HepG2 (cell line): Measurements from ENCODE around the gene TAS1R3. TPM values are rescaled to one million over a fixed set of nuclear protein-coding genes. Genes with fewer than 3 reads are reported as not detected.
A peak's percentile ranks its signal among the peaks of the same experiment; 100 is the strongest.

ENCODE experiments used
- ATAC-seq: fragments of 200-7000 bp; cut with Tn5 transposase; 3 replicates; pipeline ENCODE4 v1.9.1; 2020; ENCODE audit warnings: mild to moderate bottlenecking, moderate library complexity
- BruUV-seq: library from RNA; stranded (reverse); fragments of 400-500 nt; replicated peaks from 2 replicates; lab custom pipeline; 2021; lab: Mats Ljungman, UMichigan
- CTCF ChIA-PET: fragments of 300-600 bp; formaldehyde crosslinking; extraction: SDS; loops from one replicate; lab custom pipeline; 2021; ENCODE audit warnings: low total read pairs, inconsistent platforms, low intra/inter-chr PET ratio; lab: Yijun Ruan, JAX
- POLR2A ChIA-PET: fragments of 350-600 bp; sonication (Branson Sonifier 250); formaldehyde crosslinking; loops from one replicate; lab custom pipeline; 2020; ENCODE audit warnings: antibody characterized with exemption, inconsistent platforms; lab: Yijun Ruan, JAX
- DNase-seq: peaks from one replicate; pipeline ENCODE4 v3.0.0-alpha.2; 2015; ENCODE audit warnings: low spot score
- FAIRE-seq: peaks from 3 replicates; lab custom pipeline; 2011; peaks lifted over from hg19 to GRCh38; lab: Jason Lieb, UNC
- H2AFZ ChIP-seq: one replicate; pipeline ENCODE4 v1.6.1; 2011; ENCODE audit warnings: low read length, inconsistent platforms
- H3K27ac ChIP-seq: fragments of 300-600 bp; 3 replicates; pipeline ENCODE4 v1.8.0; 2011; ENCODE audit warnings: mixed run types, mild to moderate bottlenecking, mixed read lengths, low read length, inconsistent platforms; ENCODE audit not compliant: insufficient read depth; ENCODE audit errors: extremely low read length
- H3K27me3 ChIP-seq, 2 experiments: fragments of 200-600 bp in 1 of 2; 2 replicates in 1 of 2; 3 replicates in 1 of 2; pipeline versions ENCODE4 v1.6.0 to v1.8.0; 2011; ENCODE audit warnings: low read length in 2 of 2, mild to moderate bottlenecking in 2 of 2, moderate library complexity in 2 of 2, inconsistent platforms in 1 of 2; ENCODE audit not compliant: insufficient read depth in 2 of 2, control insufficient read depth in 1 of 2
- H3K36me3 ChIP-seq, 2 experiments: fragments of 200-600 bp in 1 of 2; replicated peaks in 1 of 2; 2 replicates in 1 of 2; 3 replicates in 1 of 2; pipeline versions ENCODE4 v1.5.1 to v1.8.0; 2011; ENCODE audit warnings: low read length in 2 of 2, inconsistent platforms in 1 of 2; ENCODE audit not compliant: insufficient read depth in 2 of 2, control insufficient read depth in 1 of 2
- H3K4me1 ChIP-seq: 2 replicates; pipeline ENCODE4 v1.5.1; 2012; ENCODE audit warnings: low read length, inconsistent platforms; ENCODE audit not compliant: insufficient read depth
- H3K4me2 ChIP-seq: 2 replicates; pipeline ENCODE4 v1.6.0; 2011; ENCODE audit warnings: low read depth, low read length, inconsistent platforms
- H3K4me3 ChIP-seq, 3 experiments: fragments of 200-600 bp in 1 of 3; sonication (generic), shearing (Covaris generic) in 1 of 3; replicated peaks in 1 of 3; 2 replicates each; pipeline ENCODE4 v1.5.1; 2011 to 2016; ENCODE audit warnings: low read length in 3 of 3, inconsistent platforms in 2 of 3, low read depth in 2 of 3, mild to moderate bottlenecking in 2 of 3, control low read depth in 1 of 3, mixed read lengths in 1 of 3; ENCODE audit not compliant: insufficient read depth in 1 of 3
- H3K79me2 ChIP-seq: one replicate; pipeline ENCODE4 v1.6.1; 2011; ENCODE audit warnings: low read length, inconsistent platforms; ENCODE audit not compliant: insufficient read depth
- H3K9ac ChIP-seq: 2 replicates; pipeline ENCODE4 v1.6.0; 2011; ENCODE audit warnings: mild to moderate bottlenecking, low read depth, low read length, inconsistent platforms; ENCODE audit not compliant: insufficient read depth
- H3K9me3 ChIP-seq: 2 replicates; pipeline ENCODE4 v1.5.1; 2012; ENCODE audit warnings: mild to moderate bottlenecking, low read length
- H4K20me1 ChIP-seq: 2 replicates; pipeline ENCODE4 v1.6.0; 2011; ENCODE audit warnings: inconsistent platforms, mild to moderate bottlenecking, low read length, moderate library complexity; ENCODE audit not compliant: insufficient read depth
- MAFF ChIP-seq: IDR thresholded peaks from 2 replicates; pipeline ENCODE4 v1.6.1; 2011; ENCODE audit warnings: low read depth, low read length, improper control_type of control experiment
- RORA ChIP-seq: sonication (generic); formaldehyde crosslinking; IDR thresholded peaks from 2 replicates; pipeline ENCODE4 v1.5.0; 2020; ENCODE audit warnings: mild to moderate bottlenecking, missing genetic modification reagents, moderate library complexity
- ZNF607 ChIP-seq: sonication (generic); formaldehyde crosslinking; IDR thresholded peaks from 2 replicates; pipeline ENCODE4 v1.5.1; 2020; ENCODE audit warnings: missing genetic modification reagents, mild to moderate bottlenecking, borderline replicate concordance
- ZNF782 ChIP-seq: sonication (generic); formaldehyde crosslinking; IDR thresholded peaks from 2 replicates; pipeline ENCODE4 v1.4.0; 2020; ENCODE audit warnings: missing genetic modification reagents, mild to moderate bottlenecking, borderline replicate concordance
- WGBS: methylation state at CpG from one replicate; pipeline ENCODE4 v1.1.6; 2017; ENCODE audit warnings: low lambda C conversion rate; 5-methylcytosine and 5-hydroxymethylcytosine counted together
- in situ Hi-C: cut with HindIII; loops from 2 replicates; pipeline ENCODE4 v1.10.0; 2017; ENCODE audit warnings: low pct_unique_long_range_greater_than_20kb; ENCODE audit not compliant: extremely low pct_ligation_motif_present
- intact Hi-C: fragments of 100-400 bp; cut with micrococcal nuclease; formaldehyde crosslinking; loops from one replicate; pipeline ENCODE4 v1.10.0; 2022; ENCODE audit not compliant: unreplicated experiment
- polyA plus RNA-seq, 8 experiments: library from polyadenylated mRNA; depleted of rRNA in 3 of 8; stranded (reverse) in 7 of 8; unstranded in 1 of 8; fragments of >200 nt; fragmentation: Illumina TruSeq in 4 of 8; extraction: Trizol in 4 of 8; gene quantifications; 2 replicates each; pipeline versions ENCODE4 v1.2.1 to v1.2.3, GENCODE V29; 2011 to 2016; ENCODE audit warnings: low read depth in 4 of 8, missing spikeins in 1 of 8, mixed read lengths in 1 of 8; ENCODE audit not compliant: insufficient read depth in 1 of 8
- total RNA-seq, 5 experiments: library from RNA; depleted of rRNA; stranded (reverse); fragments of >200 nt; fragmentation: Illumina TruSeq; extraction: Trizol; gene quantifications; 2 replicates each; pipeline ENCODE4 v1.2.3, GENCODE V29; 2016; ENCODE audit warnings: low read depth in 1 of 5
- TF ChIP-seq, protein P1 (sequence below), 2 experiments: fragments of 450-650 bp in 1 of 2; sonication (generic) in 1 of 2; formaldehyde crosslinking in 1 of 2; IDR thresholded peaks; 2 replicates each; pipeline versions ENCODE4 v1.6.1 to v1.8.0; 2016 to 2022; ENCODE audit warnings: antibody characterized with exemption in 1 of 2, mild to moderate bottlenecking in 1 of 2, missing genetic modification reagents in 1 of 2
- TF ChIP-seq, protein P2 (sequence below): sonication (generic); formaldehyde crosslinking; conservative IDR thresholded peaks from 2 replicates; pipeline ENCODE4 v1.4.0; 2020; ENCODE audit warnings: missing genetic modification reagents
- TF ChIP-seq, protein P3 (sequence below): sonication (generic); formaldehyde crosslinking; IDR thresholded peaks from 2 replicates; pipeline ENCODE4 v1.4.0; 2020; ENCODE audit warnings: mild to moderate bottlenecking, missing genetic modification reagents

TAS1R3 gene
- total and polyA plus RNA-seq, 2 of the 13 experiments (the other 11 are each of a cell fraction or from before 2014, with no cell fraction given): 0.13 to 0.15 TPM

DNA sequence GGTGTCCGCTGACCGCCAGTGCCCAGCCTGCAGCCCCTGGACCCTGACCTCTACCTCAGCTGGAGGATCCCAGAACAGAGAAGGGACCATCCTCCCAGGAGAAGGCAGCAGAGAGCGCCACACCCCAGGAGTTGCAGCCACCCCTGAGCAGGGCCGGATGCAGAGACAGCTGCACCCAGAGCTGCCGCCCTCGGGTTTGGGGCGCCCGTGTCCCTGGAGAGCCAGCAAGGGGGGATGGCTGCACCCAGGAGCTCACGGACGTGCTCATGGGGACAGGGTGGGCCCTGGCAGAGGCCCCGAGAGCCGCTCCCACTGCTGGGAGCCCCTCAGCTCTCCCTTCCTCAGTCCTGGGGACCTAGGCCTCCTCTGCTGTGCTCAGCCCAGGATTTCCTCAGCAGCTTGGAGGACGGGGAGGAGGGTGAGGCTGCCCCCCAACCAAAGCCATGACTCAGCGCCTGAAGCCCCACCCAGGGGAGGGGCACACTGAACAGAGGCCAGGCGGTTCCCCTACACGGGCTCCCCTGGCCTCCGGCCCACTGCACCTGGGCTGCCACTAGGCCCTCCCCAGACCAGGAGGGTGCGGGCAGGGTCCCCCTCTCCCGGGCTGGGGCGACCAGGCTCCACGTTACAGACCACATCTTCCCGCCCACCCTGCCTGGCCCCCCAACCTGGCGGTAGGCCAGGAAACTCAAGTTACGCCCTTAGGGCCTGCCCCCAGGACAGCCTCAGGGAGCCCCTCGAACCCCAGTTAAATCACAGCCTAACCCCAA lies 25.6 kb upstream of the TAS1R3 start:
- Histone ChIP-seq H3K9me3 (no peaks in the 10 kb centered on the region), H3K9ac (peak overlapping the region; percentile 88), H4K20me1 (no peaks in the 10 kb centered on the region; the same call in 1 of the 2 replicates), H2AFZ (no peak overlapping the region), H3K27me3 (no peaks in the 10 kb centered on the region), H3K4me3 (peak overlapping the region; percentile 77 to 93 (median 91)), H3K36me3 (peaks cover 2 to 8% of the 10 kb centered on the region in 2 experiments; a peak in 1 of 5 replicates), H3K4me1 (peaks cover 41% of the 10 kb centered on the region), H3K79me2 (peaks cover 15% of the 10 kb centered on the region), H3K27ac (peak overlapping the region; percentile 79), H3K4me2 (peak overlapping the region; percentile 98)
- ChIA-PET POLR2A (interaction anchor here (0.5 to 2.0 kb wide), 10 partner anchors 11 to 181 kb away, joined by 3 to 11 read pairs (median 4); partner anchors contain the start of genes AURKAIP1, TAS1R3 and UBE2J2), CTCF (no interaction called here)
- 5% methylated on average over 10 of the region's 25 CpGs for WGBS
- FAIRE-seq (no peak), ATAC-seq (peak; percentile 45), DNase-seq (peak; percentile 74)
- BruUV-seq: TSS peak; percentile 52
- intact Hi-C loops: no loop called here
- in situ Hi-C loops: no loop called here
- TF ChIP-seq, protein P1, sequence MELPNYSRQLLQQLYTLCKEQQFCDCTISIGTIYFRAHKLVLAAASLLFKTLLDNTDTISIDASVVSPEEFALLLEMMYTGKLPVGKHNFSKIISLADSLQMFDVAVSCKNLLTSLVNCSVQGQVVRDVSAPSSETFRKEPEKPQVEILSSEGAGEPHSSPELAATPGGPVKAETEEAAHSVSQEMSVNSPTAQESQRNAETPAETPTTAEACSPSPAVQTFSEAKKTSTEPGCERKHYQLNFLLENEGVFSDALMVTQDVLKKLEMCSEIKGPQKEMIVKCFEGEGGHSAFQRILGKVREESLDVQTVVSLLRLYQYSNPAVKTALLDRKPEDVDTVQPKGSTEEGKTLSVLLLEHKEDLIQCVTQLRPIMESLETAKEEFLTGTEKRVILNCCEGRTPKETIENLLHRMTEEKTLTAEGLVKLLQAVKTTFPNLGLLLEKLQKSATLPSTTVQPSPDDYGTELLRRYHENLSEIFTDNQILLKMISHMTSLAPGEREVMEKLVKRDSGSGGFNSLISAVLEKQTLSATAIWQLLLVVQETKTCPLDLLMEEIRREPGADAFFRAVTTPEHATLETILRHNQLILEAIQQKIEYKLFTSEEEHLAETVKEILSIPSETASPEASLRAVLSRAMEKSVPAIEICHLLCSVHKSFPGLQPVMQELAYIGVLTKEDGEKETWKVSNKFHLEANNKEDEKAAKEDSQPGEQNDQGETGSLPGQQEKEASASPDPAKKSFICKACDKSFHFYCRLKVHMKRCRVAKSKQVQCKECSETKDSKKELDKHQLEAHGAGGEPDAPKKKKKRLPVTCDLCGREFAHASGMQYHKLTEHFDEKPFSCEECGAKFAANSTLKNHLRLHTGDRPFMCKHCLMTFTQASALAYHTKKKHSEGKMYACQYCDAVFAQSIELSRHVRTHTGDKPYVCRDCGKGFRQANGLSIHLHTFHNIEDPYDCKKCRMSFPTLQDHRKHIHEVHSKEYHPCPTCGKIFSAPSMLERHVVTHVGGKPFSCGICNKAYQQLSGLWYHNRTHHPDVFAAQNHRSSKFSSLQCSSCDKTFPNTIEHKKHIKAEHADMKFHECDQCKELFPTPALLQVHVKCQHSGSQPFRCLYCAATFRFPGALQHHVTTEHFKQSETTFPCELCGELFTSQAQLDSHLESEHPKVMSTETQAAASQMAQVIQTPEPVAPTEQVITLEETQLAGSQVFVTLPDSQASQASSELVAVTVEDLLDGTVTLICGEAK (IDR thresholded peaks at IDR 0.05): no peak
- TF ChIP-seq, protein P1 (CRISPR knock-in tag; IDR thresholded peaks at IDR 0.05): no peak
- TF ChIP-seq, protein P2, sequence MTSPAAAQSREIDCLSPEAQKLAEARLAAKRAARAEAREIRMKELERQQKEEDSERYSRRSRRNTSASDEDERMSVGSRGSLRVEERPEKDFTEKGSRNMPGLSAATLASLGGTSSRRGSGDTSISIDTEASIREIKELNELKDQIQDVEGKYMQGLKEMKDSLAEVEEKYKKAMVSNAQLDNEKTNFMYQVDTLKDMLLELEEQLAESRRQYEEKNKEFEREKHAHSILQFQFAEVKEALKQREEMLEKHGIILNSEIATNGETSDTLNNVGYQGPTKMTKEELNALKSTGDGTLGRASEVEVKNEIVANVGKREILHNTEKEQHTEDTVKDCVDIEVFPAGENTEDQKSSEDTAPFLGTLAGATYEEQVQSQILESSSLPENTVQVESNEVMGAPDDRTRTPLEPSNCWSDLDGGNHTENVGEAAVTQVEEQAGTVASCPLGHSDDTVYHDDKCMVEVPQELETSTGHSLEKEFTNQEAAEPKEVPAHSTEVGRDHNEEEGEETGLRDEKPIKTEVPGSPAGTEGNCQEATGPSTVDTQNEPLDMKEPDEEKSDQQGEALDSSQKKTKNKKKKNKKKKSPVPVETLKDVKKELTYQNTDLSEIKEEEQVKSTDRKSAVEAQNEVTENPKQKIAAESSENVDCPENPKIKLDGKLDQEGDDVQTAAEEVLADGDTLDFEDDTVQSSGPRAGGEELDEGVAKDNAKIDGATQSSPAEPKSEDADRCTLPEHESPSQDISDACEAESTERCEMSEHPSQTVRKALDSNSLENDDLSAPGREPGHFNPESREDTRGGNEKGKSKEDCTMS (CRISPR knock-in tag): no peak
- TF ChIP-seq ZNF782 (CRISPR knock-in tag) (no peak), ZNF607 (CRISPR knock-in tag) (no peak), MAFF (peak; percentile 13; the same call in 1 of the 2 replicates), RORA (CRISPR knock-in tag) (no peak)
- TF ChIP-seq, protein P3, sequence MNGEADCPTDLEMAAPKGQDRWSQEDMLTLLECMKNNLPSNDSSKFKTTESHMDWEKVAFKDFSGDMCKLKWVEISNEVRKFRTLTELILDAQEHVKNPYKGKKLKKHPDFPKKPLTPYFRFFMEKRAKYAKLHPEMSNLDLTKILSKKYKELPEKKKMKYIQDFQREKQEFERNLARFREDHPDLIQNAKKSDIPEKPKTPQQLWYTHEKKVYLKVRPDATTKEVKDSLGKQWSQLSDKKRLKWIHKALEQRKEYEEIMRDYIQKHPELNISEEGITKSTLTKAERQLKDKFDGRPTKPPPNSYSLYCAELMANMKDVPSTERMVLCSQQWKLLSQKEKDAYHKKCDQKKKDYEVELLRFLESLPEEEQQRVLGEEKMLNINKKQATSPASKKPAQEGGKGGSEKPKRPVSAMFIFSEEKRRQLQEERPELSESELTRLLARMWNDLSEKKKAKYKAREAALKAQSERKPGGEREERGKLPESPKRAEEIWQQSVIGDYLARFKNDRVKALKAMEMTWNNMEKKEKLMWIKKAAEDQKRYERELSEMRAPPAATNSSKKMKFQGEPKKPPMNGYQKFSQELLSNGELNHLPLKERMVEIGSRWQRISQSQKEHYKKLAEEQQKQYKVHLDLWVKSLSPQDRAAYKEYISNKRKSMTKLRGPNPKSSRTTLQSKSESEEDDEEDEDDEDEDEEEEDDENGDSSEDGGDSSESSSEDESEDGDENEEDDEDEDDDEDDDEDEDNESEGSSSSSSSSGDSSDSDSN (CRISPR knock-in tag): peak; percentile 45; the same call in 1 of the 2 replicates
